Dermis lymphatic vessel endothelial cell (primary cell): ENCODE measurements around the gene IDNK. TPM values are rescaled to one million over a fixed set of nuclear protein-coding genes. Genes with fewer than 3 reads are reported as not detected.

Experiments
- total RNA-seq: library from RNA; depleted of rRNA; stranded (reverse); fragments of >200 nt; gene quantifications from 2 replicates; pipeline ENCODE4 v1.2.1, GENCODE V29; 2014

IDNK gene
- total RNA-seq, result 6.7 and 9.5 TPM in 2 replicates

GRCh38 chr9:83622939-83623678, at the start of gene IDNK:
TSS of gene IDNK (plus strand) at chr9:83623143. CDS start at chr9:83623172, 29 bp downstream.

Other genes starting within 250 kb of the IDNK start
- 3.3 and 3.7 TPM in 2 replicates for gene FRMD3, start 84.7 kb upstream of the IDNK start, total RNA-seq
- 106 and 161 TPM in 2 replicates for gene UBQLN1, start 84.8 kb downstream of the IDNK start, total RNA-seq
- 1.2 and 2.0 TPM in 2 replicates for gene GKAP1, start 194.6 kb downstream of the IDNK start, total RNA-seq